MM.1S (cell line): ENCODE measurements around the gene NPY4R2.
"Not testable (repeated sequence)": the region's sequence is repeated elsewhere in the genome, so short reads cannot be mapped to it uniquely, and the experiment has no call there.

Experiments used
- DNase-seq: peaks from one replicate; pipeline ENCODE4 v3.0.0-alpha.2; 2015
- H2AFZ ChIP-seq: fragments of 300-600 bp; sonication (generic); 2 replicates; pipeline ENCODE4 v1.6.0; 2016; ENCODE audit warnings: antibody characterized with exemption, low read length
- H3F3A ChIP-seq: fragments of 300-600 bp; sonication (generic); 2 replicates; pipeline ENCODE4 v1.6.1; 2016; ENCODE audit warnings: mild to moderate bottlenecking, antibody characterized with exemption, low read length, moderate library complexity, mixed read lengths; ENCODE audit not compliant: insufficient read depth
- H3K27ac ChIP-seq: fragments of 300-600 bp; sonication (generic); 2 replicates; pipeline ENCODE4 v1.5.1; 2016; ENCODE audit warnings: mild to moderate bottlenecking, low read length
- H3K27me3 ChIP-seq: fragments of 300-600 bp; sonication (generic); replicated peaks from 2 replicates; pipeline ENCODE4 v1.6.0; 2016; ENCODE audit warnings: low read length; ENCODE audit not compliant: insufficient read depth
- H3K36me3 ChIP-seq: fragments of 300-600 bp; sonication (generic); replicated peaks from 2 replicates; pipeline ENCODE4 v1.6.1; 2016; ENCODE audit warnings: mild to moderate bottlenecking, low read length, mixed read lengths; ENCODE audit not compliant: insufficient read depth
- H3K4me1 ChIP-seq: fragments of 300-600 bp; sonication (generic); 2 replicates; pipeline ENCODE4 v1.6.1; 2016; ENCODE audit warnings: low read length, mixed read lengths
- H3K4me2 ChIP-seq: fragments of 300-600 bp; sonication (generic); 2 replicates; pipeline ENCODE4 v1.6.0; 2016; ENCODE audit warnings: low read depth, low read length
- H3K4me3 ChIP-seq: fragments of 300-600 bp; sonication (generic); 2 replicates; pipeline ENCODE4 v1.5.1; 2016; ENCODE audit warnings: low read length, mixed read lengths
- H3K79me2 ChIP-seq: fragments of 300-600 bp; sonication (generic); 2 replicates; pipeline ENCODE4 v1.6.1; 2016; ENCODE audit warnings: mixed run types, low read length, mixed read lengths
- H3K9ac ChIP-seq: fragments of 300-600 bp; sonication (generic); 2 replicates; pipeline ENCODE4 v1.6.1; 2016; ENCODE audit warnings: low read length, mixed read lengths
- H3K9me2 ChIP-seq: fragments of 300-600 bp; sonication (generic); replicated peaks from 2 replicates; pipeline ENCODE4 v1.6.1; 2016; ENCODE audit warnings: mild to moderate bottlenecking, low read length, mixed read lengths; ENCODE audit not compliant: insufficient read depth
- H3K9me3 ChIP-seq: fragments of 300-600 bp; sonication (generic); replicated peaks from 2 replicates; pipeline ENCODE4 v1.6.1; 2016; ENCODE audit warnings: mild to moderate bottlenecking, low read length, mixed read lengths; ENCODE audit not compliant: insufficient read depth
- H4K20me1 ChIP-seq: fragments of 300-600 bp; sonication (generic); 2 replicates; pipeline ENCODE4 v1.6.1; 2016; ENCODE audit warnings: mild to moderate bottlenecking, low read length, moderate library complexity, mixed read lengths; ENCODE audit not compliant: insufficient read depth

NPY4R2 gene

GRCh38 chr10:47890737-47891136 is 27.7 kb upstream of the NPY4R2 start:
- not testable (repeated sequence) for H3K4me1 ChIP-seq, H3K27me3 ChIP-seq, H3K27ac ChIP-seq, H3K36me3 ChIP-seq, H3F3A ChIP-seq, H3K4me2 ChIP-seq, H4K20me1 ChIP-seq, H3K4me3 ChIP-seq, H3K9ac ChIP-seq, H3K79me2 ChIP-seq, H2AFZ ChIP-seq, H3K9me3 ChIP-seq, DNase-seq, H3K9me2 ChIP-seq

GRCh38 chr10:47892494-47893261 is 25.8 kb upstream of the NPY4R2 start:
- H3K9ac ChIP-seq, H3K79me2 ChIP-seq, H2AFZ ChIP-seq, H3K4me1 ChIP-seq, H3K27me3 ChIP-seq, H3K4me3 ChIP-seq, H3K4me2 ChIP-seq, H3F3A ChIP-seq, H4K20me1 ChIP-seq, H3K9me3 ChIP-seq, H3K9me2 ChIP-seq, H3K36me3 ChIP-seq, DNase-seq, H3K27ac ChIP-seq: not testable (repeated sequence)

- H2AFZ ChIP-seq, H3K9ac ChIP-seq, H4K20me1 ChIP-seq, H3K79me2 ChIP-seq, H3K27me3 ChIP-seq, H3K9me3 ChIP-seq, H3K36me3 ChIP-seq, H3K4me2 ChIP-seq, H3F3A ChIP-seq, H3K4me3 ChIP-seq, H3K27ac ChIP-seq, DNase-seq, H3K4me1 ChIP-seq, H3K9me2 ChIP-seq: not testable (repeated sequence)
These were observed 23.9 kb upstream of the NPY4R2 start for GRCh38 chr10:47894571-47894970.

- not testable (repeated sequence) for H3K27ac ChIP-seq, H3F3A ChIP-seq, H3K9ac ChIP-seq, H4K20me1 ChIP-seq, H3K4me1 ChIP-seq, DNase-seq, H3K9me2 ChIP-seq, H3K9me3 ChIP-seq, H3K4me2 ChIP-seq, H3K4me3 ChIP-seq, H3K36me3 ChIP-seq, H3K27me3 ChIP-seq, H3K79me2 ChIP-seq, H2AFZ ChIP-seq
These were observed 20.6 kb upstream of the NPY4R2 start for GRCh38 chr10:47897813-47898212.

GRCh38 chr10:47909333-47909732 is 9.1 kb upstream of the NPY4R2 start:
- not testable (repeated sequence) for H3F3A ChIP-seq, H3K36me3 ChIP-seq, H3K27me3 ChIP-seq, H3K9me3 ChIP-seq, H2AFZ ChIP-seq, H3K4me3 ChIP-seq, H3K9me2 ChIP-seq, H3K9ac ChIP-seq, H3K4me2 ChIP-seq, DNase-seq, H4K20me1 ChIP-seq, H3K79me2 ChIP-seq, H3K27ac ChIP-seq, H3K4me1 ChIP-seq

GRCh38 chr10:47910486-47910885 is 8.0 kb upstream of the NPY4R2 start:
- not testable (repeated sequence) for H3K4me2 ChIP-seq, H3K9ac ChIP-seq, H3K79me2 ChIP-seq, H3K27ac ChIP-seq, H3K27me3 ChIP-seq, H3K4me3 ChIP-seq, H2AFZ ChIP-seq, H3K36me3 ChIP-seq, H3K9me2 ChIP-seq, H3F3A ChIP-seq, H4K20me1 ChIP-seq, DNase-seq, H3K4me1 ChIP-seq, H3K9me3 ChIP-seq

GRCh38 chr10:47914052-47914451 is 4.4 kb upstream of the NPY4R2 start:
- not testable (repeated sequence) for H3K9me2 ChIP-seq, H3K27ac ChIP-seq, H3K27me3 ChIP-seq, H3K36me3 ChIP-seq, DNase-seq, H2AFZ ChIP-seq, H3K79me2 ChIP-seq, H4K20me1 ChIP-seq, H3K9ac ChIP-seq, H3K9me3 ChIP-seq, H3K4me2 ChIP-seq, H3K4me3 ChIP-seq, H3F3A ChIP-seq, H3K4me1 ChIP-seq

GRCh38 chr10:47915849-47916548 is 2.5 kb upstream of the NPY4R2 start:
- H3K36me3 ChIP-seq, H3K4me3 ChIP-seq, DNase-seq, H3K9me3 ChIP-seq, H3F3A ChIP-seq, H3K9ac ChIP-seq, H3K4me1 ChIP-seq, H3K27me3 ChIP-seq, H3K4me2 ChIP-seq, H3K9me2 ChIP-seq, H2AFZ ChIP-seq, H4K20me1 ChIP-seq, H3K27ac ChIP-seq, H3K79me2 ChIP-seq: not testable (repeated sequence)
